Mesenchymal stem cell (in vitro differentiated cells and primary cell): Measurements from ENCODE around the gene GATA1.

Source experiments
- DNase-seq: peaks from one replicate; pipeline ENCODE4 v3.0.0-alpha.2; 2013
- H2AFZ ChIP-seq: one replicate; pipeline ENCODE4 v1.6.1; 2013; ENCODE audit warnings: low read depth, mild to moderate bottlenecking, control low read depth, inconsistent platforms, low read length, moderate library complexity
- H2AK5ac ChIP-seq: 2 replicates; pipeline ENCODE4 v1.6.1; 2013; ENCODE audit warnings: low read length, moderate library complexity, mild to moderate bottlenecking, inconsistent platforms; ENCODE audit not compliant: severe bottlenecking
- H2BK120ac ChIP-seq: one replicate; pipeline ENCODE4 v1.6.1; 2013; ENCODE audit warnings: low read depth, mild to moderate bottlenecking, inconsistent platforms, low read length, moderate library complexity
- H2BK12ac ChIP-seq, 2 experiments: one replicate each; pipeline ENCODE4 v1.6.1; 2013; ENCODE audit warnings: inconsistent platforms in 2 of 2, low read length in 2 of 2, mild to moderate bottlenecking in 2 of 2, moderate library complexity in 2 of 2, control low read depth in 1 of 2
- H2BK15ac ChIP-seq: one replicate; pipeline ENCODE4 v1.6.1; 2013; ENCODE audit warnings: mild to moderate bottlenecking, low read depth, inconsistent platforms; ENCODE audit not compliant: poor library complexity, severe bottlenecking
- H2BK5ac ChIP-seq: 2 replicates; pipeline ENCODE4 v1.6.1; 2013; ENCODE audit warnings: low read depth, mild to moderate bottlenecking, low read length, control low read depth, inconsistent platforms; ENCODE audit not compliant: poor library complexity, severe bottlenecking
- H3K14ac ChIP-seq, 2 experiments: one replicate each; pipeline ENCODE4 v1.6.1; 2013; ENCODE audit warnings: inconsistent platforms in 2 of 2, low read length in 2 of 2, control low read depth in 1 of 2, mild to moderate bottlenecking in 1 of 2, moderate library complexity in 1 of 2
- H3K18ac ChIP-seq, 2 experiments: one replicate each; pipeline ENCODE4 v1.6.1; 2013; ENCODE audit warnings: inconsistent platforms in 2 of 2, low read length in 2 of 2, control low read depth in 1 of 2, low read depth in 1 of 2, mild to moderate bottlenecking in 1 of 2
- H3K23ac ChIP-seq, 2 experiments: one replicate each; pipeline ENCODE4 v1.6.1; 2013; ENCODE audit warnings: inconsistent platforms in 2 of 2, low read length in 2 of 2, mild to moderate bottlenecking in 2 of 2, moderate library complexity in 2 of 2, control low read depth in 1 of 2
- H3K27ac ChIP-seq: 2 replicates; pipeline ENCODE4 v1.5.1; 2013; ENCODE audit warnings: mild to moderate bottlenecking, moderate library complexity, low read length, control low read depth, inconsistent platforms; ENCODE audit not compliant: poor library complexity, severe bottlenecking
- H3K27me3 ChIP-seq, 2 experiments: 2 replicates each; pipeline versions ENCODE4 v1.6.1 to v1.7.0; 2013; ENCODE audit warnings: low read length in 2 of 2, mild to moderate bottlenecking in 2 of 2, moderate library complexity in 2 of 2, control low read depth in 1 of 2, inconsistent platforms in 1 of 2; ENCODE audit not compliant: control insufficient read depth in 1 of 2, insufficient read depth in 1 of 2
- H3K36me3 ChIP-seq, 2 experiments: 2 replicates each; pipeline versions ENCODE4 v1.6.1 to v1.7.0; 2013; ENCODE audit warnings: low read length in 2 of 2, control low read depth in 1 of 2, inconsistent platforms in 1 of 2, low read depth in 1 of 2, mild to moderate bottlenecking in 1 of 2; ENCODE audit not compliant: insufficient read depth in 2 of 2, control insufficient read depth in 1 of 2
- H3K4ac ChIP-seq, 2 experiments: one replicate each; pipeline ENCODE4 v1.6.1; 2013; ENCODE audit warnings: inconsistent platforms in 2 of 2, low read length in 2 of 2, mild to moderate bottlenecking in 2 of 2, moderate library complexity in 2 of 2, control low read depth in 1 of 2, low read depth in 1 of 2
- H3K4me1 ChIP-seq: 2 replicates; pipeline ENCODE4 v1.6.1; 2013; ENCODE audit warnings: low read depth, low read length, control low read depth; ENCODE audit not compliant: control insufficient read depth, insufficient read depth
- H3K4me2 ChIP-seq: 2 replicates; pipeline ENCODE4 v1.6.1; 2013; ENCODE audit warnings: low read length, mild to moderate bottlenecking, inconsistent platforms; ENCODE audit not compliant: poor library complexity, severe bottlenecking
- H3K4me3 ChIP-seq, 2 experiments: 2 replicates each; pipeline versions ENCODE4 v1.5.1 to v1.7.0; 2013; ENCODE audit warnings: low read length in 2 of 2, mild to moderate bottlenecking in 2 of 2, control low read depth in 1 of 2, low read depth in 1 of 2; ENCODE audit not compliant: insufficient read depth in 1 of 2
- H3K79me1 ChIP-seq: replicated peaks from 2 replicates; pipeline ENCODE4 v1.6.1; 2013; ENCODE audit warnings: mild to moderate bottlenecking, control low read depth, low read length, inconsistent platforms; ENCODE audit not compliant: poor library complexity, severe bottlenecking
- H3K9ac ChIP-seq: 2 replicates; pipeline ENCODE4 v1.7.0; 2013; ENCODE audit warnings: mild to moderate bottlenecking, low read length, moderate library complexity
- H3K9me3 ChIP-seq: 2 replicates; pipeline ENCODE4 v1.7.0; 2013; ENCODE audit warnings: mild to moderate bottlenecking, low read length; ENCODE audit not compliant: control insufficient read depth
- H4K8ac ChIP-seq: one replicate; pipeline ENCODE4 v1.6.1; 2013; ENCODE audit warnings: inconsistent platforms, mild to moderate bottlenecking, low read length, moderate library complexity
- H4K91ac ChIP-seq: one replicate; pipeline ENCODE4 v1.6.1; 2013; ENCODE audit warnings: mild to moderate bottlenecking, low read length, inconsistent platforms
- WGBS: methylation state at CpG from one replicate; pipeline ENCODE4 v1.1.7; 2013; ENCODE audit warnings: mixed read lengths; 5-methylcytosine and 5-hydroxymethylcytosine counted together

GATA1 gene

GRCh38 chrX:48761674-48762471, 24.5 kb upstream of the GATA1 start, which contains the start of gene GLOD5:
Gene GLOD5 (plus strand): TSS chrX:48761747. CDS start chrX:48761791, 44 bp downstream.
- H2BK15ac ChIP-seq: no peak within 1 kb of the TSS
- WGBS: 47% methylated on average over 8 of the region's 12 CpGs
- H3K14ac ChIP-seq: no peak within 1 kb of the TSS
- H2BK5ac ChIP-seq: no peak within 1 kb of the TSS
- H4K8ac ChIP-seq: no peak within 1 kb of the TSS
- H3K4me3 ChIP-seq: no peak within 1 kb of the TSS
- H3K4me1 ChIP-seq: peaks cover 2% of the 10 kb centered on the region
- no peaks in the 10 kb centered on the region for H3K9me3 ChIP-seq
- H2AK5ac ChIP-seq: no peak within 1 kb of the TSS
- no peak within 1 kb of the TSS for H2BK12ac ChIP-seq
- no peak within 1 kb of the TSS for H3K18ac ChIP-seq
- H3K27ac ChIP-seq: no peak within 1 kb of the TSS
- H3K23ac ChIP-seq: no peak within 1 kb of the TSS
- H3K4me2 ChIP-seq: no peak within 1 kb of the TSS
- no peaks in the 10 kb centered on the region for H3K36me3 ChIP-seq
- peak; percentile 5 for DNase-seq
- H2AFZ ChIP-seq: no peak within 1 kb of the TSS
- no peak within 1 kb of the TSS for H3K4ac ChIP-seq
- H3K79me1 ChIP-seq: no peaks in the 10 kb centered on the region
- H3K27me3 ChIP-seq: peaks cover 0 to 65% of the 10 kb centered on the region in 2 experiments
- no peak within 1 kb of the TSS for H4K91ac ChIP-seq
- no peak within 1 kb of the TSS for H2BK120ac ChIP-seq
- no peak within 1 kb of the TSS for H3K9ac ChIP-seq

DNA sequence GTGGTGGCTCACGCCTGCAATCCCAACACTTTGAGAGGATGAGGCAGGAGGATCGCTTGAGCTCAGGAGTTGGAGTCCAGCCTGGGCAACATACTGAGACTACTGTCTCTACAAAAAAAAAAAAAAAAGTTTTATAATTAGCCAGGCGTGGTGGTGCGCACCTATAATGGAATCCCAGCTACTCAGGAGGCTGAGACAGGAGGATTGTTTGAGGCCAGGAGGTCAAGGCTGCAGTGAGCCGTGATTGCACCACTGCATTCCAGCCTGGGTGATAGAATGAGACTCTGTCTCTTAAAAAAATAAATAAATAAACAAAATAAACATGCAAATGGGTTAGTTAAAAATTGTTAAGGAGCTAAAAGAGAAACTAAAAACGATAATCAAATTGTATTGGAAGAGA, 17.2 kb upstream of the GATA1 start:
- Histone ChIP-seq H3K14ac (no peak overlapping the region), H2BK5ac (no peak overlapping the region), H3K4ac (no peak overlapping the region), H3K4me2 (no peak overlapping the region), H3K4me3 (no peak overlapping the region), H2AFZ (no peak overlapping the region), H3K18ac (no peak overlapping the region), H3K4me1 (no peaks in the 10 kb centered on the region), H3K27ac (no peak overlapping the region), H3K9ac (no peak overlapping the region), H2BK120ac (no peak overlapping the region), H4K8ac (no peak overlapping the region), H3K27me3 (peaks cover 0 to 43% of the 10 kb centered on the region in 2 experiments), H2AK5ac (no peak overlapping the region), H3K23ac (no peak overlapping the region), H3K79me1 (no peaks in the 10 kb centered on the region), H4K91ac (no peak overlapping the region), H2BK15ac (no peak overlapping the region), H2BK12ac (no peak overlapping the region), H3K9me3 (no peaks in the 10 kb centered on the region), H3K36me3 (no peaks in the 10 kb centered on the region)
- 90% methylated on average over 3 of the region's 6 CpGs for WGBS
- no peak for DNase-seq

GRCh38 chrX:48770296-48770695, 16.1 kb upstream of the GATA1 start:
- H2BK15ac ChIP-seq: no peak overlapping the region
- no peak overlapping the region for H2AFZ ChIP-seq
- DNase-seq: no peak
- H3K36me3 ChIP-seq: no peaks in the 10 kb centered on the region
- H4K91ac ChIP-seq: no peak overlapping the region
- no peak overlapping the region for H3K23ac ChIP-seq
- H3K9ac ChIP-seq: no peak overlapping the region
- no peak overlapping the region for H2AK5ac ChIP-seq
- H2BK12ac ChIP-seq: no peak overlapping the region
- H3K9me3 ChIP-seq: no peaks in the 10 kb centered on the region
- no peak overlapping the region for H3K4me3 ChIP-seq
- no peak overlapping the region for H3K18ac ChIP-seq
- no peaks in the 10 kb centered on the region for H3K79me1 ChIP-seq
- H3K4me1 ChIP-seq: no peaks in the 10 kb centered on the region
- H3K27ac ChIP-seq: no peak overlapping the region
- no peak overlapping the region for H2BK5ac ChIP-seq
- H4K8ac ChIP-seq: no peak overlapping the region
- H3K27me3 ChIP-seq: peaks cover 0 to 42% of the 10 kb centered on the region in 2 experiments
- H2BK120ac ChIP-seq: no peak overlapping the region
- WGBS: 92% methylated on average over 6 of the region's 6 CpGs
- no peak overlapping the region for H3K4me2 ChIP-seq
- no peak overlapping the region for H3K14ac ChIP-seq
- H3K4ac ChIP-seq: no peak overlapping the region

DNA sequence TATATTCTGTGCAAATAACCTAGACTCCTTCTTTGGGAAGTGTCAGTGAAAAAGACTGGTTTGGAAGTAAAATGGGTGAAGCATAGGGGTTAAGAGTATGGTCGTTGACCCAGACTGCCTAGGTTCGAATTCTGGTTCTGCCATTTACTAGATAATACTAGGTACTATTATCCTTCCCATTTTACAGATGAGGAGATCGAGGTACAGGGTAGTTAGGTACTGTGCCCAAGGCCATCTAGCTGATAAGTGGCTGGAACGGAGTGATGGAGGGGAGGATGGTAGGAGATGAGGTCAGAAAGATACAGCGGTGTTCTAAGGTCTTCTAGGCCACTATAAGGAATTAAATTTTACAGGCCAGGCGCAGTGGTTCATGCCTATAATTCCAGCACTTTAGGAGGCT, 13.8 kb upstream of the GATA1 start:
- no peak overlapping the region for H3K14ac ChIP-seq
- H3K18ac ChIP-seq: no peak overlapping the region
- H2BK5ac ChIP-seq: no peak overlapping the region
- no peak overlapping the region for H4K91ac ChIP-seq
- H3K23ac ChIP-seq: no peak overlapping the region
- no peak overlapping the region for H3K4me3 ChIP-seq
- no peak for DNase-seq
- H2BK15ac ChIP-seq: no peak overlapping the region
- no peak overlapping the region for H3K4ac ChIP-seq
- H2AK5ac ChIP-seq: no peak overlapping the region
- no peaks in the 10 kb centered on the region for H3K79me1 ChIP-seq
- no peak overlapping the region for H3K4me2 ChIP-seq
- peaks cover 0 to 51% of the 10 kb centered on the region in 2 experiments for H3K27me3 ChIP-seq
- 79% methylated on average over 4 of the region's 6 CpGs for WGBS
- H3K9ac ChIP-seq: no peak overlapping the region
- no peak overlapping the region for H2BK12ac ChIP-seq
- H3K36me3 ChIP-seq: no peaks in the 10 kb centered on the region
- H2AFZ ChIP-seq: no peak overlapping the region
- H2BK120ac ChIP-seq: no peak overlapping the region
- H4K8ac ChIP-seq: no peak overlapping the region
- no peak overlapping the region for H3K27ac ChIP-seq
- no peaks in the 10 kb centered on the region for H3K4me1 ChIP-seq
- H3K9me3 ChIP-seq: peaks cover 2% of the 10 kb centered on the region
